Measurements from ENCODE around the gene OSGIN1. TPM values are rescaled to one million over a fixed set of nuclear protein-coding genes. Genes with fewer than 3 reads are reported as not detected.

The OSGIN1 gene
- total RNA-seq, 1 donor from 2014 or later = not detected

- peaks cover 10% of the 10 kb centered on the region for H3K4me1 Mint-ChIP-seq (ENCODE audit: low read depth, unreplicated experiment)
- H3K27ac Mint-ChIP-seq (ENCODE audit: unreplicated experiment) = no peak overlapping the region
- no peak for TF ChIP-seq CTCF (IDR thresholded peaks at IDR 0.05; ENCODE audit: partially characterized antibody, unreplicated experiment)
- no peak overlapping the region for H3K4me3 Mint-ChIP-seq (ENCODE audit: unreplicated experiment)
- H3K36me3 Mint-ChIP-seq (ENCODE audit: unreplicated experiment) = peaks cover 28% of the 10 kb centered on the region
- no peak for DNase-seq
- peaks cover 14% of the 10 kb centered on the region for H3K9me3 Mint-ChIP-seq (ENCODE audit: unreplicated experiment)
- peaks cover 21% of the 10 kb centered on the region for H3K27me3 Mint-ChIP-seq (ENCODE audit: unreplicated experiment)
Measured at GRCh38 chr16:83914091-83914710, 38.8 kb upstream of the OSGIN1 start.

GRCh38 chr16:83915081-83915480, 38.0 kb upstream of the OSGIN1 start:
- peaks cover 10% of the 10 kb centered on the region for H3K4me1 Mint-ChIP-seq (ENCODE audit: low read depth, unreplicated experiment)
- no peak for DNase-seq
- H3K4me3 Mint-ChIP-seq (ENCODE audit: unreplicated experiment) = no peak overlapping the region
- no peak overlapping the region for H3K27ac Mint-ChIP-seq (ENCODE audit: unreplicated experiment)
- peaks cover 35% of the 10 kb centered on the region for H3K36me3 Mint-ChIP-seq (ENCODE audit: unreplicated experiment)
- H3K9me3 Mint-ChIP-seq (ENCODE audit: unreplicated experiment) = peaks cover 15% of the 10 kb centered on the region
- H3K27me3 Mint-ChIP-seq (ENCODE audit: unreplicated experiment) = peaks cover 28% of the 10 kb centered on the region
- no peak for TF ChIP-seq CTCF (IDR thresholded peaks at IDR 0.05; ENCODE audit: partially characterized antibody, unreplicated experiment)

- Mint-ChIP-seq H3K36me3 (ENCODE audit: unreplicated experiment) (peaks cover 37% of the 10 kb centered on the region), H3K4me1 (ENCODE audit: low read depth, unreplicated experiment) (peaks cover 10% of the 10 kb centered on the region), H3K9me3 (ENCODE audit: unreplicated experiment) (peaks cover 15% of the 10 kb centered on the region), H3K27me3 (ENCODE audit: unreplicated experiment) (peaks cover 31% of the 10 kb centered on the region), H3K27ac (ENCODE audit: unreplicated experiment) (no peak overlapping the region), H3K4me3 (ENCODE audit: unreplicated experiment) (no peak overlapping the region)
- no peak for DNase-seq
- TF ChIP-seq CTCF (IDR thresholded peaks at IDR 0.05; ENCODE audit: partially characterized antibody, unreplicated experiment) = no peak
Measured at GRCh38 chr16:83915491-83915890, 37.5 kb upstream of the OSGIN1 start.

GRCh38 chr16:83917152-83918120, 35.6 kb upstream of the OSGIN1 start:
- peaks cover 44% of the 10 kb centered on the region for H3K36me3 Mint-ChIP-seq (ENCODE audit: unreplicated experiment)
- peaks cover 36% of the 10 kb centered on the region for H3K27me3 Mint-ChIP-seq (ENCODE audit: unreplicated experiment)
- DNase-seq = no peak
- H3K9me3 Mint-ChIP-seq (ENCODE audit: unreplicated experiment) = peaks cover 19% of the 10 kb centered on the region
- H3K4me1 Mint-ChIP-seq (ENCODE audit: low read depth, unreplicated experiment) = peaks cover 7% of the 10 kb centered on the region
- no peak for TF ChIP-seq CTCF (IDR thresholded peaks at IDR 0.05; ENCODE audit: partially characterized antibody, unreplicated experiment)
- H3K27ac Mint-ChIP-seq (ENCODE audit: unreplicated experiment) = no peak overlapping the region
- no peak overlapping the region for H3K4me3 Mint-ChIP-seq (ENCODE audit: unreplicated experiment)

All from glutamatergic neuron (in vitro differentiated cells).